ENCODE results near the gene RNF113B. TPM values are rescaled to one million over a fixed set of nuclear protein-coding genes. Genes with fewer than 3 reads are reported as not detected.

The RNF113B gene
- total RNA-seq (not detected), polyA plus RNA-seq (not detected)
- long read RNA-seq, donor 1, result 0 reads
- long read RNA-seq, donor 2, result 0 reads

- TF ChIP-seq POLR2AphosphoS5 (IDR thresholded peaks at IDR 0.05) (peak in 1 of 3 donors; percentile 3), POLR2A (IDR thresholded peaks at IDR 0.05) (no peak)
- no peak within 1 kb of the TSS for H3K27ac ChIP-seq
- H3K27me3 ChIP-seq (replicated peaks in 1 of 7), result no peaks in the 10 kb centered on the region
- H3K4me1 ChIP-seq, result peaks cover 0 to 40% (median 19%) of the 10 kb centered on the region in 6 donors
- 93 to 98% (median 95%) methylated on average over 51 to 58 of the region's 58 CpGs for WGBS, 5 donors
- no peaks in the 10 kb centered on the region for H3K9me3 ChIP-seq
- H3K4me3 ChIP-seq, result no peak within 1 kb of the TSS
- peaks cover 0 to 8% (median 0%) of the 10 kb centered on the region in 6 donors for H3K36me3 ChIP-seq
- DNase-seq, result no peak
- intact Hi-C loops (cut with DNase I; ENCODE audit: low total_unique reads), result no loop called here
Observed at GRCh38 chr13:98176777-98177608, at the start of gene RNF113B. TSS of gene RNF113B (minus strand) at chr13:98177269. CDS start at chr13:98177236, 33 bp downstream.

GRCh38 chr13:98226496-98226895 is 49.4 kb upstream of the RNF113B start:
- intact Hi-C loops (cut with DNase I; ENCODE audit: low total_unique reads), result no loop called here
- H3K36me3 ChIP-seq, result no peaks in the 10 kb centered on the region
- H3K9me3 ChIP-seq, result peaks cover 0 to 17% (median 7%) of the 10 kb centered on the region in 8 donors
- no peak overlapping the region for H3K4me3 ChIP-seq
- WGBS, 5 donors, result 77 to 90% (median 83%) methylated on average over 5 of the region's 5 CpGs
- no peaks in the 10 kb centered on the region for H3K27me3 ChIP-seq (replicated peaks in 1 of 7)
- no peak overlapping the region for H3K27ac ChIP-seq
- H3K4me1 ChIP-seq, result peaks cover 0 to 20% (median 3%) of the 10 kb centered on the region in 6 donors
- no peak for DNase-seq
- TF ChIP-seq POLR2AphosphoS5 (IDR thresholded peaks at IDR 0.05), result no peak

- no peak for DNase-seq
- TF ChIP-seq POLR2AphosphoS5 (IDR thresholded peaks at IDR 0.05) (no peak), CTCF (IDR thresholded peaks at IDR 0.05 in 8 of 11, conservative IDR thresholded peaks at IDR 0.05 in 3 of 11) (no peak), POLR2A (IDR thresholded peaks at IDR 0.05) (no peak)
- intact Hi-C loops (cut with DNase I; ENCODE audit: low total_unique reads), result no loop called here
Observed at GRCh38 chr13:98225036-98225940, 48.2 kb upstream of the RNF113B start.

GRCh38 chr13:98224557-98224956 is 47.5 kb upstream of the RNF113B start:
- H3K4me1 ChIP-seq, result peaks cover 0 to 34% (median 11%) of the 10 kb centered on the region in 6 donors
- H3K36me3 ChIP-seq, result no peaks in the 10 kb centered on the region
- no peak overlapping the region for H3K4me3 ChIP-seq
- TF ChIP-seq POLR2A (IDR thresholded peaks at IDR 0.05), result no peak
- TF ChIP-seq CTCF (IDR thresholded peaks at IDR 0.05 in 8 of 11, conservative IDR thresholded peaks at IDR 0.05 in 3 of 11), result no peak
- no peak for TF ChIP-seq POLR2AphosphoS5 (IDR thresholded peaks at IDR 0.05)
- no peak for DNase-seq
- peaks cover 0 to 9% (median 0%) of the 10 kb centered on the region in 8 donors for H3K9me3 ChIP-seq
- no peak overlapping the region for H3K27ac ChIP-seq
- no peaks in the 10 kb centered on the region for H3K27me3 ChIP-seq (replicated peaks in 1 of 7)
- WGBS, 5 donors, result 80 to 92% (median 90%) methylated on average over 5 of the region's 5 CpGs
- intact Hi-C loops (cut with DNase I; ENCODE audit: low total_unique reads), result no loop called here

More at GRCh38 chr13:98225036-98225940, 48.2 kb upstream of the RNF113B start:
- 91 to 96% (median 93%) methylated on average over 20 of the region's 20 CpGs for WGBS, 5 donors
- Histone ChIP-seq H3K27me3 (replicated peaks in 1 of 7) (no peaks in the 10 kb centered on the region), H3K27ac (no peak overlapping the region), H3K4me3 (no peak overlapping the region), H3K9me3 (peaks cover 0 to 9% (median 0%) of the 10 kb centered on the region in 8 donors), H3K4me1 (peaks cover 0 to 31% (median 9%) of the 10 kb centered on the region in 6 donors), H3K36me3 (no peaks in the 10 kb centered on the region)

Data from spleen (tissue), 13 donors.